A549 (cell line): Measurements from ENCODE around the gene MAP1S. TPM values are rescaled to one million over a fixed set of nuclear protein-coding genes. Genes with fewer than 3 reads are reported as not detected.

ENCODE experiments used
- ATAC-seq, 2 experiments: fragments of 200-7000 bp in 1 of 2; fragments of >200 bp in 1 of 2; cut with Nextera tagmentation in 1 of 2; cut with Tn5 transposase in 1 of 2; 3 replicates each; pipeline versions ENCODE4 v1.8.0 to v1.9.1; 2018 to 2020; ENCODE audit warnings: mild to moderate bottlenecking in 1 of 2, moderate library complexity in 1 of 2
- CTCF ChIA-PET: fragments of 300-600 bp; sonication (Branson Sonifier 250); formaldehyde crosslinking; extraction: SDS; loops from one replicate; lab custom pipeline; 2021; ENCODE audit warnings: antibody characterized with exemption, inconsistent platforms; lab: Yijun Ruan, JAX
- POLR2A ChIA-PET: fragments of 350-600 bp; formaldehyde crosslinking; extraction: SDS; loops from one replicate; lab custom pipeline; 2021; ENCODE audit warnings: antibody characterized with exemption, inconsistent platforms; lab: Yijun Ruan, JAX
- DNase-seq, 2 experiments: peaks; one replicate each; pipeline versions ENCODE4 v3.0.0 to v3.0.0-alpha.2; 2011 to 2016; ENCODE audit warnings: low read depth in 1 of 2, low spot score in 1 of 2
- FAIRE-seq: peaks from 2 replicates; lab custom pipeline; 2011; peaks lifted over from hg19 to GRCh38; lab: Jason Lieb, UNC
- H3K27ac ChIP-seq, 2 experiments: fragments of >200 bp; sonication (Bioruptor Twin); formaldehyde crosslinking; 3 replicates each; pipeline ENCODE4 v1.5.1; 2016 to 2017
- H3K4me1 ChIP-seq: fragments of >200 bp; sonication (Bioruptor Twin); formaldehyde crosslinking; 3 replicates; pipeline ENCODE4 v1.6.1; 2016
- H3K4me2 ChIP-seq: fragments of >200 bp; sonication (Bioruptor Twin); formaldehyde crosslinking; 3 replicates; pipeline ENCODE4 v1.6.1; 2016
- H3K4me3 ChIP-seq: fragments of >200 bp; sonication (Bioruptor Twin); formaldehyde crosslinking; 3 replicates; pipeline ENCODE4 v1.5.1; 2016
- H3K9me3 ChIP-seq: fragments of >200 bp; sonication (Bioruptor Twin); formaldehyde crosslinking; 3 replicates; pipeline ENCODE4 v1.6.1; 2016
- CBX2 ChIP-seq: fragments of 200-600 bp; sonication (generic); IDR thresholded peaks from 2 replicates; pipeline ENCODE4 v1.6.1; 2016; ENCODE audit warnings: low read depth, mild to moderate bottlenecking, borderline replicate concordance
- CEBPB ChIP-seq, 2 experiments: fragments of >200 bp in 1 of 2; sonication (Bioruptor Twin) in 1 of 2; formaldehyde crosslinking in 1 of 2; IDR thresholded peaks; 2 replicates each; pipeline ENCODE4 v1.6.1; 2012 to 2016
- CHD4 ChIP-seq: fragments of 200-600 bp; sonication (generic); IDR thresholded peaks from 2 replicates; pipeline ENCODE4 v1.6.1; 2016; ENCODE audit warnings: antibody characterized with exemption, mild to moderate bottlenecking, borderline replicate concordance
- EHF ChIP-seq: fragments of 250-450 bp; sonication (Bioruptor Pico); IDR thresholded peaks from 2 replicates; pipeline ENCODE4 v1.5.0; 2020; ENCODE audit warnings: mild to moderate bottlenecking
- ELK1 ChIP-seq: fragments of 150-350 bp; IDR thresholded peaks from 2 replicates; pipeline ENCODE4 v1.6.1; 2014; ENCODE audit warnings: low read depth, mild to moderate bottlenecking, low read length
- EP300 ChIP-seq, 2 experiments: fragments of >200 bp; sonication (Bioruptor Twin); formaldehyde crosslinking; IDR thresholded peaks; 2 replicates in 1 of 2; 3 replicates in 1 of 2; pipeline ENCODE4 v1.6.1; 2016 to 2017
- ESRRA ChIP-seq: fragments of 150-350 bp; IDR thresholded peaks from 2 replicates; pipeline ENCODE4 v1.6.1; 2014; ENCODE audit warnings: mild to moderate bottlenecking, low read length, borderline replicate concordance
- FOSB ChIP-seq: fragments of 250-450 bp; sonication (Bioruptor Pico); IDR thresholded peaks from 2 replicates; pipeline ENCODE4 v1.5.0; 2020; ENCODE audit warnings: mild to moderate bottlenecking, moderate library complexity
- HDAC2 ChIP-seq: fragments of 200-600 bp; sonication (generic); IDR thresholded peaks from 2 replicates; pipeline ENCODE4 v1.6.1; 2016
- JUNB ChIP-seq: fragments of >200 bp; sonication (Bioruptor Twin); formaldehyde crosslinking; IDR thresholded peaks from 2 replicates; pipeline ENCODE4 v1.6.1; 2016
- KDM5A ChIP-seq: fragments of 200-600 bp; sonication (generic); IDR thresholded peaks from 2 replicates; pipeline ENCODE4 v1.6.1; 2016; ENCODE audit warnings: antibody characterized with exemption, mild to moderate bottlenecking
- MAFK ChIP-seq: fragments of 450-650 bp; IDR thresholded peaks from 2 replicates; pipeline ENCODE4 v1.6.1; 2014; ENCODE audit not compliant: partially characterized antibody
- NPAS2 ChIP-seq: fragments of 250-450 bp; sonication (Bioruptor Pico); IDR thresholded peaks from 2 replicates; pipeline ENCODE4 v1.8.0; 2022; ENCODE audit warnings: mild to moderate bottlenecking, moderate library complexity, borderline replicate concordance
- PBX3 ChIP-seq: IDR thresholded peaks from 2 replicates; pipeline ENCODE4 v1.6.1; 2012
- POLR2A ChIP-seq: IDR thresholded peaks from 2 replicates; pipeline ENCODE4 v1.6.1; 2012; ENCODE audit warnings: mild to moderate bottlenecking, low read length
- RARB ChIP-seq: fragments of 250-450 bp; sonication (Bioruptor Pico); IDR thresholded peaks from 2 replicates; pipeline ENCODE4 v1.8.0; 2021; ENCODE audit warnings: mild to moderate bottlenecking, moderate library complexity
- REST ChIP-seq: fragments of 200-600 bp; sonication (generic); IDR thresholded peaks from 2 replicates; pipeline ENCODE4 v1.6.1; 2016; ENCODE audit warnings: antibody characterized with exemption, mild to moderate bottlenecking, moderate library complexity
- RFX5 ChIP-seq: fragments of 450-650 bp; IDR thresholded peaks from 2 replicates; pipeline ENCODE4 v1.7.1; 2014; ENCODE audit warnings: antibody characterized with exemption, mild to moderate bottlenecking, moderate library complexity
- RNF2 ChIP-seq: fragments of 200-600 bp; sonication (generic); IDR thresholded peaks from 2 replicates; pipeline ENCODE4 v1.6.1; 2016; ENCODE audit warnings: low read depth, mild to moderate bottlenecking, antibody characterized with exemption, moderate library complexity, borderline replicate concordance
- TP53 ChIP-seq: fragments of 250-450 bp; sonication (Bioruptor Pico); IDR thresholded peaks from 2 replicates; pipeline ENCODE4 v1.5.0; 2021; ENCODE audit warnings: mild to moderate bottlenecking, moderate library complexity
- USF2 ChIP-seq: fragments of 450-650 bp; IDR thresholded peaks from 2 replicates; pipeline ENCODE4 v1.6.1; 2014; ENCODE audit warnings: antibody characterized with exemption
- WGBS: methylation state at CpG from one replicate; pipeline ENCODE4 v1.1.6; 2017; ENCODE audit errors: missing lambda C conversion rate; 5-methylcytosine and 5-hydroxymethylcytosine counted together
- polyA plus RNA-seq, 4 experiments: library from polyadenylated mRNA; depleted of rRNA in 3 of 4; stranded (reverse); fragments of >200 nt; fragmentation: RNase III in 1 of 4; extraction: RNeasy Plus Mini Kit Qiagen cat#74134 plus additional on column Dnase treatment in 1 of 4; gene quantifications; 2 replicates in 3 of 4; 3 replicates in 1 of 4; pipeline ENCODE4 v1.2.3, GENCODE V29; 2011 to 2017
- TF ChIP-seq, protein P1 (sequence below): fragments of >200 bp; sonication (Bioruptor Twin); formaldehyde crosslinking; IDR thresholded peaks from 3 replicates; pipeline ENCODE4 v1.6.1; 2016

MAP1S gene
- polyA plus RNA-seq, 2 of the 4 experiments (the other 2 are of a cell fraction): 8.3 to 26.9 TPM

DNA sequence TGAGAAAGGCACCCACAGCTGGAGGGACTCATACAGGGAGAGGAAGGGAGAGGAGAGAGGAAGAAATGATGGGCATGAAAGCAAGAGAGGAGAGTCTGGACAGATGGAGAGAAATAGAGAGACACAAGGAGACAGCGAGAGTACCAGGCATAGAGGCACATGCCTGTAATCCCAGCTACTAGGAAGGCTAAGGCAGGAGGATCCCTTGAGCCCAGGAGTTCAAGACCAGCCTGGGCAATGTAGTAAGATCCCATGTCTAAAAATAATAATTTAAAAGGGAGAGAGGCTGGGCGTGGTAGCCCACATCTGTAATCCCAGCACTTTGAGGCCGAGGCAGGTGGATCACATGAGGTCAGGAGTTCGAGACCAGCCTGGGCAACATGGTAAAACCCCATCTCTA is 40.4 kb upstream of the MAP1S start:
- Histone ChIP-seq H3K4me3 (no peak overlapping the region), H3K9me3 (no peaks in the 10 kb centered on the region), H3K4me1 (peaks cover 13% of the 10 kb centered on the region; the same call in 2 of the 3 replicates), H3K4me2 (no peak overlapping the region), H3K27ac (no peak overlapping the region)
- WGBS: 86% methylated on average over 4 of the region's 4 CpGs
- CTCF ChIA-PET: interaction anchor here (0.9 kb wide), 1 partner anchor 87 kb away, joined by 3 read pairs; no protein-coding TSS in a partner anchor
- FAIRE-seq (no peak), DNase-seq (no peak), ATAC-seq (no peak)
- TF ChIP-seq HDAC2 (no peak), FOSB (CRISPR knock-in tag) (no peak), USF2 (no peak), MAFK (no peak), KDM5A (no peak), EP300 (IDR thresholded peaks at IDR 0.05) (no peak), NPAS2 (no peak), TP53 (CRISPR knock-in tag) (no peak), EHF (no peak), RARB (no peak), REST (no peak), POLR2A (no peak), JUNB (no peak), CBX2 (no peak), ESRRA (no peak), PBX3 (no peak), CEBPB (IDR thresholded peaks at IDR 0.05) (no peak), RNF2 (no peak), RFX5 (no peak), CHD4 (no peak)
- POLR2A ChIA-PET: no interaction called here

DNA sequence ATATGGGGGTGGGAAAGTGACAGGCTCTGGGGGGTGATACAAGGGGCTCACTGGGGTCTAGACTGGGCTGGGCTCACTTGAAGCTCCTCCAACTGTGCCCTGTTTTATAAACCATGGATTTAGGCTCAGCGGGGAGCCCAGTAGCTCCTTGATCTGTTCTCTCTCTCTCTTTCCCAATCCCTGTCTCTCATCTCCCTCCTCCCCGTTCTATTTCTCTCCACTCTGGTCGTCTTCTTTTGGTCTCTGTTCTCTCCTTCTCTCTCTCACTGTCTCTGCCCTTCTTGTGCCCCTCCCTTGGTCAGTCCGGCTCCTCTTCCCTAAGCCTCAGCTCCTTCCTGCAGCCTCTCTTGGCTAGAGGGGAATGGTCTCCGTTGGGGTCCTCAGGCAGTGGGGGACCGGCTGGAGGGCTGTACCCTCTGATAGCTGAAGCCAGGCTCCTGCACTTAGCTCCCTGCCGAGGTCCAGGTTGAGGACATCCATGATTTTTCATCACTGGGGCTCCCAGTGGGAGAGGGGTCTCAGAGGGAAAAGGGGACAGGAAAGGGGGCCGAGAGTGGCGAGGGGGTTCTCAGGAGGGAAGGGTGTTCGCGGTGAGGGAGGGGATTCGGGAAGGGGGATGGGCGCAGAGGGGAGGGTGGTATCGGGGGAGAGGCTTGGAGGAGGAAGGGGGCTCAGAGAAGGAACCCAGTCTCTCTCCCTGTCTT is 39.6 kb upstream of the MAP1S start:
- peaks cover 13% of the 10 kb centered on the region; the same call in 2 of the 3 replicates for H3K4me1 ChIP-seq
- DNase-seq (no peak), ATAC-seq (no peak; a peak in 1 of 6 replicates), FAIRE-seq (no peak)
- WGBS: 43% methylated on average over 7 of the region's 14 CpGs
- TF ChIP-seq, protein P1, sequence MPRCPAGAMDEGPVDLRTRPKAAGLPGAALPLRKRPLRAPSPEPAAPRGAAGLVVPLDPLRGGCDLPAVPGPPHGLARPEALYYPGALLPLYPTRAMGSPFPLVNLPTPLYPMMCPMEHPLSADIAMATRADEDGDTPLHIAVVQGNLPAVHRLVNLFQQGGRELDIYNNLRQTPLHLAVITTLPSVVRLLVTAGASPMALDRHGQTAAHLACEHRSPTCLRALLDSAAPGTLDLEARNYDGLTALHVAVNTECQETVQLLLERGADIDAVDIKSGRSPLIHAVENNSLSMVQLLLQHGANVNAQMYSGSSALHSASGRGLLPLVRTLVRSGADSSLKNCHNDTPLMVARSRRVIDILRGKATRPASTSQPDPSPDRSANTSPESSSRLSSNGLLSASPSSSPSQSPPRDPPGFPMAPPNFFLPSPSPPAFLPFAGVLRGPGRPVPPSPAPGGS: no peak
- no peak for TF ChIP-seq ESRRA
- TF ChIP-seq CHD4: no peak
- no peak for TF ChIP-seq RFX5
- no peak for TF ChIP-seq ELK1
- TF ChIP-seq, all 56 proteins: peak for 0
- Histone ChIP-seq H3K4me3 (peak overlapping the region; percentile 43), H3K27ac (peak overlapping the region; percentile 59 to 82; a peak in 5 of 6 replicates), H3K4me2 (peak overlapping the region; percentile 97), H3K9me3 (no peaks in the 10 kb centered on the region)
- POLR2A ChIA-PET: interaction anchor here (0.6 kb wide), 1 partner anchor 75 kb away, joined by 8 read pairs; no protein-coding TSS in a partner anchor
- CTCF ChIA-PET: interaction anchor here (0.6 to 0.9 kb wide), 2 partner anchors 73 to 87 kb away, joined by 3 to 4 read pairs; no protein-coding TSS in a partner anchor
